GM21737 (cell line): ENCODE data around the gene SLC6A1.

ENCODE experiments used
- ATAC-seq: cut with Tn5 transposase; IDR thresholded peaks from one replicate; pipeline ENCODE4 v1.9.1; 2021; ENCODE audit warnings: mild to moderate bottlenecking, moderate library complexity; ENCODE audit not compliant: unreplicated experiment

Gene SLC6A1

GRCh38 chr3:10992943-10993728 is 588 bp downstream of the SLC6A1 start:
- ATAC-seq = no peak

- no peak for ATAC-seq
Observed at GRCh38 chr3:10993729-10994065, 1.1 kb downstream of the SLC6A1 start.

- no peak for ATAC-seq
Observed at GRCh38 chr3:10994306-10994705, 1.8 kb downstream of the SLC6A1 start.

GRCh38 chr3:10995871-10996270 is 3.3 kb downstream of the SLC6A1 start:
- ATAC-seq = no peak

GRCh38 chr3:10996345-10997013 is 3.9 kb downstream of the SLC6A1 start:
- no peak for ATAC-seq

- ATAC-seq = no peak
Observed at GRCh38 chr3:10997196-10997595, 4.6 kb downstream of the SLC6A1 start.

- no peak for ATAC-seq
Observed at GRCh38 chr3:10998542-10998941, 6.0 kb downstream of the SLC6A1 start.

GRCh38 chr3:10999221-11000107 is 6.9 kb downstream of the SLC6A1 start:
- no peak for ATAC-seq

GRCh38 chr3:11000528-11000927 is 8.0 kb downstream of the SLC6A1 start:
- ATAC-seq = no peak

- no peak for ATAC-seq
Observed at GRCh38 chr3:11001020-11001657, 8.6 kb downstream of the SLC6A1 start.

- ATAC-seq = no peak
Observed at GRCh38 chr3:11001658-11002021, 9.1 kb downstream of the SLC6A1 start.

GRCh38 chr3:11002371-11002807 is 9.8 kb downstream of the SLC6A1 start:
- ATAC-seq = no peak

- no peak for ATAC-seq
Observed at GRCh38 chr3:11004563-11004962, 12.0 kb downstream of the SLC6A1 start.

- no peak for ATAC-seq
Observed at GRCh38 chr3:11005686-11006256, 13.2 kb downstream of the SLC6A1 start.

- no peak for ATAC-seq
Observed at GRCh38 chr3:11006986-11007933, 14.7 kb downstream of the SLC6A1 start.

- no peak for ATAC-seq
Observed at GRCh38 chr3:11009898-11010297, 17.4 kb downstream of the SLC6A1 start.

GRCh38 chr3:11010426-11011165 is 18.0 kb downstream of the SLC6A1 start:
- ATAC-seq = no peak

GRCh38 chr3:11014253-11014652 is 21.7 kb downstream of the SLC6A1 start:
- no peak for ATAC-seq

GRCh38 chr3:11014752-11015151 is 22.2 kb downstream of the SLC6A1 start:
- ATAC-seq = no peak
